Measurements from ENCODE around the gene USP3.

- TF ChIP-seq CTCF (conservative IDR thresholded peaks at IDR 0.05): no peak
- no peak for TF ChIP-seq ZFX (IDR thresholded peaks at IDR 0.05)
These were observed 128.9 kb downstream of the USP3 start for GRCh38 chr15:63633312-63633711.
